Adrenal gland (tissue), 12 donors: ENCODE data around the gene RPH3AL. TPM values are rescaled to one million over a fixed set of nuclear protein-coding genes. Genes with fewer than 3 reads are reported as not detected.
"Not testable (repeated sequence)": the region's sequence is repeated elsewhere in the genome, so short reads cannot be mapped to it uniquely, and the experiment has no call there.

Experiments used
- DNase-seq, 7 donors: peaks; one replicate each; pipeline ENCODE4 v3.0.0-alpha.2; 2019 to 2020
- H3K27ac ChIP-seq, 5 donors: fragments of 200-600 bp; sonication (generic) in 4 of 5; 1 replicate in 3 of 5; 2 replicates in 2 of 5; pipeline versions ENCODE4 v1.5.1 to v1.8.0; 2016 to 2020; ENCODE audit warnings: mild to moderate bottlenecking in 1 of 5
- H3K27me3 ChIP-seq: fragments of 200-600 bp; 2 replicates; pipeline ENCODE4 v1.8.0; 2021
- H3K36me3 ChIP-seq, 2 donors: fragments of 200-600 bp; replicated peaks in 1 of 2; 1 replicate in 1 of 2; 2 replicates in 1 of 2; pipeline versions ENCODE4 v1.5.1 to v1.8.0; 2018 to 2022
- H3K4me1 ChIP-seq, 2 donors: fragments of 200-600 bp; replicated peaks in 1 of 2; 1 replicate in 1 of 2; 2 replicates in 1 of 2; pipeline versions ENCODE4 v1.5.1 to v1.8.0; 2018 to 2021
- H3K4me3 ChIP-seq, 4 donors: fragments of 200-600 bp; sonication (generic) in 3 of 4; one replicate each; pipeline ENCODE4 v1.5.1; 2016 to 2018
- H3K9me3 ChIP-seq, 3 donors: fragments of 200-600 bp; sonication (generic) in 1 of 3; replicated peaks in 1 of 3; 1 replicate in 2 of 3; 2 replicates in 1 of 3; pipeline versions ENCODE4 v1.5.1 to v1.8.0; 2016 to 2021
- CTCF ChIP-seq, 6 experiments: fragments of 450-650 bp in 4 of 6; fragments of 200-600 bp in 2 of 6; sonication (generic) in 1 of 6; IDR thresholded peaks; 1 replicate in 5 of 6; 2 replicates in 1 of 6; pipeline versions ENCODE4 v1.5.1 to v1.8.0; 2016 to 2021; ENCODE audit warnings: antibody characterized with exemption in 6 of 6, mild to moderate bottlenecking in 2 of 6, moderate library complexity in 1 of 6
- POLR2A ChIP-seq, 2 donors: fragments of 450-650 bp; IDR thresholded peaks; one replicate each; pipeline ENCODE4 v1.6.1; 2017; ENCODE audit warnings: antibody characterized with exemption in 2 of 2, mild to moderate bottlenecking in 2 of 2, moderate library complexity in 1 of 2
- WGBS, 4 donors: extraction: QIAGEN DNeasy Blood & Tissue Kit in 2 of 4; methylation state at CpG; one replicate each; pipeline versions ENCODE4 v1.1.5 to v1.1.7; 2013 to 2017; 5-methylcytosine and 5-hydroxymethylcytosine counted together
- intact Hi-C, 2 donors: fragments of 100-400 bp; cut with DNase I; formaldehyde crosslinking; loops; one replicate each; pipeline versions ENCODE4 v1.14.1 to v1.15.0; 2022 to 2023
- polyA plus RNA-seq, 3 donors: library from polyadenylated mRNA; stranded (reverse); fragments of 200-250 nt in 2 of 3; fragments of 350-450 nt in 1 of 3; fragmentation: Illumina TruSeq in 1 of 3; extraction: RNeasy Lipid Tissue Mini Kit (QIAGEN cat#74804) in 1 of 3; gene quantifications; one replicate each; pipeline ENCODE4 v1.2.3, GENCODE V29; 2013 to 2014
- total RNA-seq, 9 donors: library from RNA; depleted of rRNA in 4 of 9; stranded (reverse); fragments of >200 nt in 4 of 9; fragments of 120-200 nt in 1 of 9; fragmentation: NEBNext Ultra II Directional in 1 of 9; extraction: Animal tissue kit (Norgen Biotek cat#: 25700) in 1 of 9; gene quantifications; one replicate each; pipeline versions ENCODE4 v1.1.0 to v1.2.4, GENCODE V29; 2013 to 2023
- donor health status: healthy with polysubstance abuse.
- donor health status: Bipolar disorder and iron deficiency.
- donor health status: DM: yes; HTN: yes; CAD: no.
- donor health status: DM: no; HTN: no; CAD: no.
- donor health status: DM: no; HTN: no; CAD: no.
- donor health status: DM: yes; HTN: yes; CAD: no.

The RPH3AL gene
- total and polyA plus RNA-seq, 12 donors: 7.7 to 79.2 (median 33.7) TPM

DNA sequence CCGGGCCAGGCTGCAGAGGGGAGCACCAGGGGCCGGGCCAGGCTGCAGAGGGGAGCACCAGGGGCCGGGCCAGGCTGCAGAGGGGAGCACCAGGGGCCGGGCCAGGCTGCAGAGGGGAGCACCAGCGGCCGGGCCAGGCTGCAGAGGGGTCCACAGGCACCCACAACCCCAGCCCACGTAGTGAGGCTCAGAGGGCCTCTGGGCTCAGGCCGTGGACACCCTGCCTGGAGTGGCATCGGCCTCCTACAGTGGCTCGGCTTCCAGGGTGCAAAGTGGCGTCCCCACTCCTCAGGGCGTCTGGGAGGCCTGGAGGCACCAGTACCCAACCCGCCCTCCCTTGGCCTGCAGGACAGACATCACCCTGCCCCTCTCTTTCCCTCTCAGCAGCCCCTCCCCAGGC, 180.7 kb downstream of the RPH3AL start:
- H3K27ac ChIP-seq: no peak overlapping the region

GRCh38 chr17:170130-170670, 182.4 kb downstream of the RPH3AL start:
- 91 to 94% (median 93%) methylated on average over 2 to 6 of the region's 6 CpGs; no CpG with 5 or more reads in 1 of the 4 donors for WGBS, 4 donors
- no peak for DNase-seq
- Histone ChIP-seq H3K27me3 (no peaks in the 10 kb centered on the region), H3K27ac (no peak overlapping the region), H3K4me3 (no peak overlapping the region), H3K9me3 (no peaks in the 10 kb centered on the region), H3K4me1 (no peaks in the 10 kb centered on the region), H3K36me3 (no peaks in the 10 kb centered on the region)
- TF ChIP-seq POLR2A (IDR thresholded peaks at IDR 0.05) (no peak), CTCF (IDR thresholded peaks at IDR 0.05) (no peak)
- intact Hi-C loops: no loop called here

More for the DNA sequence above, 180.7 kb downstream of the RPH3AL start:
- intact Hi-C loops: no loop called here
- H3K27me3 ChIP-seq: no peaks in the 10 kb centered on the region
- H3K9me3 ChIP-seq: no peaks in the 10 kb centered on the region
- no peak for TF ChIP-seq POLR2A (IDR thresholded peaks at IDR 0.05)
- 92 to 100% (median 97%) methylated on average over 1 to 12 of the region's 13 CpGs for WGBS, 4 donors
- no peaks in the 10 kb centered on the region for H3K4me1 ChIP-seq
- no peak for DNase-seq
- no peaks in the 10 kb centered on the region for H3K36me3 ChIP-seq
- no peak overlapping the region for H3K4me3 ChIP-seq

DNA sequence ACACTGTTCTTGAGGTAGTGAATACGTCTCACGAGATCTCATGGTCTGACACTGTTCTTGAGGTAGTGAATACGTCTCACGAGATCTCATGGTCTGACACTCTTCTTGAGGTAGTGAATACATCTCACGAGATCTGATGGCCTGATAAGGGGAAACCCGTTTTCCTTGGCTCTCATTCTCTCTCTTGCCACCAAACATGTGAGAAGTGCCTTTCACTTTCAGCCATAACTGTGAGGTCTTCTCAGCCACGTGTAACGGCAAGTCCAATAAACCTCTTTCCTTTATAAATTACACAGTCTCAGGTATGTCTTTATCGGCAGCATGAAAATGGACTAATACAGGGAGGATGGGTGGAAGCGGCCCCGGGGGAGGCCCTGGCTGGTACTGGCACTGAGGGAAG, 184.0 kb downstream of the RPH3AL start:
- H3K4me1 ChIP-seq, DNase-seq, H3K36me3 ChIP-seq, H3K27ac ChIP-seq, H3K4me3 ChIP-seq, H3K27me3 ChIP-seq, intact Hi-C loops, H3K9me3 ChIP-seq: not testable (repeated sequence)
- WGBS, 4 donors: 85 to 91% (median 89%) methylated on average over 6 to 9 of the region's 11 CpGs

- H3K4me3 ChIP-seq: no peak overlapping the region
- WGBS, 4 donors: 90 to 93% (median 92%) methylated on average over 14 of the region's 14 CpGs
- H3K36me3 ChIP-seq: no peaks in the 10 kb centered on the region
- H3K27me3 ChIP-seq: no peaks in the 10 kb centered on the region
- TF ChIP-seq CTCF (IDR thresholded peaks at IDR 0.05) (no peak), POLR2A (IDR thresholded peaks at IDR 0.05) (no peak)
- no peaks in the 10 kb centered on the region for H3K9me3 ChIP-seq
- no peaks in the 10 kb centered on the region for H3K4me1 ChIP-seq
- no peak overlapping the region for H3K27ac ChIP-seq
- intact Hi-C loops: no loop called here
- no peak for DNase-seq
Observed at GRCh38 chr17:165939-166338, 186.7 kb downstream of the RPH3AL start.

DNA sequence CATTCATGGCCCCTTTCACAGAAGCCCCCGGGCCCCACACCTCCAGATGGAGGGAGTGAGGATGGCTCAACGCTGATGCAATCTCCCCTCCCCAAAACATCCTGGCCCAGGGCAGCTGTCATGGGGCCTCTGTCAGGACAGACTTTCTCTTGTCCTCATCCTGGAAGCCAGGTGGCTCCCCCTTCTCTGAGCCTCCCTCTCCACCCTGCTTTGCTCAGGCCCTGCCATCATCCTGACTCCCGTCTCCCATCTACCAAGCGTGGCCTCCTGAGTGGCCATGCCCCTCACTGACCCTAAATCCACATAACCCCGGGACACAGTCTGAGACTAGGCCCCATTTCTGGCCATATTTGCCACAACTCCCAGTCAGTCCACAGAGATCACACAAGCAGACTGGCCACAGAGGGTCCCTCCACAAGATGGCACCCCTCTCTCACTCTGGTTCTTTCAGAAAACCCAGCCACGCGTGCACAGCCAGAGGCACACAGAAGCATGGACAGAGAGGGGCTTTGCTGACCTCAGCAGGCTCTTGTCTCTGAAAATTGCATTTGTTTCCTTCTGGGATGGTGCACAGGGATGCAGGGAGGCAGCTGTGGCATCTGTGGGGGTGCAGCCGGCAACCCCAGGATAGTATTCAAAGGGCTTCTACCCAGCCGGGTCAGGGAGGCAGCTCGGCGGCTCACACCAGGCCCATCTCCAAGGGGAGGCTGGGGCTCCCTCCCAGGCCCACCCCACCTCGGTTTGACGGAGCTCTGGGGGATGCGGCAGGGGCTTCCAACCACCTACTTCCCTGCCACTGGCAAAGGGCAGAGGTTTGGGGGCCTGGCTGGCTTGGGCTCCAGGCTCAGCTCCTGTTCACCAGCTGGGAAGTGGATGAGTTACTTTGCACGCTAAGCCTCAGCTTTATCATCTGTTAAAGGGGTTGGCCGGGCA, 188.0 kb downstream of the RPH3AL start:
- 54 to 73% (median 64%) methylated on average over 8 to 16 of the region's 16 CpGs for WGBS, 4 donors
- intact Hi-C loops: loop anchor here (5.0 kb wide), 1 partner anchor 223 kb away; no protein-coding TSS in a partner anchor
- no peak for TF ChIP-seq POLR2A (IDR thresholded peaks at IDR 0.05)
- peak; percentile 31 to 75 (median 66) for TF ChIP-seq CTCF (IDR thresholded peaks at IDR 0.05)
- no peaks in the 10 kb centered on the region for H3K9me3 ChIP-seq
- H3K36me3 ChIP-seq: no peaks in the 10 kb centered on the region
- H3K27ac ChIP-seq: no peak overlapping the region
- DNase-seq: peak; percentile 52 to 85 (median 70)
- H3K4me1 ChIP-seq: no peaks in the 10 kb centered on the region
- no peaks in the 10 kb centered on the region for H3K27me3 ChIP-seq
- H3K4me3 ChIP-seq: no peak overlapping the region
